Neural cell (in vitro differentiated cells): ENCODE results near the gene CACNA1D.

Experiments
- EZH2 ChIP-seq: fragments of 200-600, 300-800 bp; shearing (Covaris generic), sonication (generic); IDR thresholded peaks from 2 replicates; pipeline ENCODE4 v1.6.1; 2014; ENCODE audit warnings: antibody characterized with exemption, low read length, borderline replicate concordance, mild to moderate bottlenecking; ENCODE audit not compliant: insufficient read depth, poor library complexity, severe bottlenecking
- MXI1 ChIP-seq: fragments of 450-650 bp; conservative IDR thresholded peaks from 2 replicates; pipeline ENCODE4 v1.6.1; 2014; ENCODE audit warnings: antibody characterized with exemption, mild to moderate bottlenecking; ENCODE audit not compliant: poor library complexity, severe bottlenecking
- POLR2AphosphoS5 ChIP-seq: IDR thresholded peaks from 2 replicates; pipeline ENCODE4 v1.6.1; 2012
- TAF1 ChIP-seq: IDR thresholded peaks from 2 replicates; pipeline ENCODE4 v1.6.1; 2012; ENCODE audit warnings: low read depth
- TF ChIP-seq, protein P1 (sequence below): fragments of 450-650 bp; IDR thresholded peaks from 2 replicates; pipeline ENCODE4 v1.5.1; 2014; ENCODE audit warnings: antibody characterized with exemption, mild to moderate bottlenecking, moderate library complexity; ENCODE audit not compliant: poor library complexity, severe bottlenecking

DNA sequence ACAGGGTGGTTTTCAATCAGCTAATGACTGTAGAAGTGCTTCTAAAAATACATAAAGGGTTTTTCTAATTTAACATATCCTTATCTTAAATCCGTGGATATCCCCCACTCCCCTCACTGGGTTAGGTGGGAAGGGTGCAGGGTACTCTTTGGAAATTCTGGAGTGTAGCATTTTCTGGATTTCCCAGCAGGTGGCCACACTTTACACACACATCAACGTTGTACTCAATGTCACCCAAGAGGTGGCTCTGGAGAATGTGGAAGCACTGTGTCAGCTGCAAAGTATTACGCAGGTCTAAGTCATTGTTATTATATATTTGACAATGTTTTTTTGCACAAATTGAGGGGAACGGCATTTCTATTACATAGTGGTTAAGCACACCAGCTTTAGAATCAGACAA, 183.0 kb downstream of the CACNA1D start:
- TF ChIP-seq, protein P1, sequence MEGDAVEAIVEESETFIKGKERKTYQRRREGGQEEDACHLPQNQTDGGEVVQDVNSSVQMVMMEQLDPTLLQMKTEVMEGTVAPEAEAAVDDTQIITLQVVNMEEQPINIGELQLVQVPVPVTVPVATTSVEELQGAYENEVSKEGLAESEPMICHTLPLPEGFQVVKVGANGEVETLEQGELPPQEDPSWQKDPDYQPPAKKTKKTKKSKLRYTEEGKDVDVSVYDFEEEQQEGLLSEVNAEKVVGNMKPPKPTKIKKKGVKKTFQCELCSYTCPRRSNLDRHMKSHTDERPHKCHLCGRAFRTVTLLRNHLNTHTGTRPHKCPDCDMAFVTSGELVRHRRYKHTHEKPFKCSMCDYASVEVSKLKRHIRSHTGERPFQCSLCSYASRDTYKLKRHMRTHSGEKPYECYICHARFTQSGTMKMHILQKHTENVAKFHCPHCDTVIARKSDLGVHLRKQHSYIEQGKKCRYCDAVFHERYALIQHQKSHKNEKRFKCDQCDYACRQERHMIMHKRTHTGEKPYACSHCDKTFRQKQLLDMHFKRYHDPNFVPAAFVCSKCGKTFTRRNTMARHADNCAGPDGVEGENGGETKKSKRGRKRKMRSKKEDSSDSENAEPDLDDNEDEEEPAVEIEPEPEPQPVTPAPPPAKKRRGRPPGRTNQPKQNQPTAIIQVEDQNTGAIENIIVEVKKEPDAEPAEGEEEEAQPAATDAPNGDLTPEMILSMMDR = peak; percentile 39
- no peak for TF ChIP-seq EZH2
- no peak for TF ChIP-seq MXI1
- TF ChIP-seq POLR2AphosphoS5 = no peak
- no peak for TF ChIP-seq TAF1
